Mammary epithelial cell (primary cell): Measurements from ENCODE around the gene SLC39A9.
"Not testable (repeated sequence)": the region's sequence is repeated elsewhere in the genome, so short reads cannot be mapped to it uniquely, and the experiment has no call there.

Source experiments
- CTCF ChIP-seq, 2 donors: IDR thresholded peaks in 1 of 2; conservative IDR thresholded peaks in 1 of 2; 2 replicates each; pipeline ENCODE4 v1.5.1; 2011 to 2012; ENCODE audit warnings: inconsistent platforms in 2 of 2, low read length in 2 of 2, mild to moderate bottlenecking in 2 of 2, control low read depth in 1 of 2, low read depth in 1 of 2; ENCODE audit not compliant: insufficient read depth in 1 of 2; ENCODE audit errors: extremely low read depth in 1 of 2
- EZH2 ChIP-seq: IDR thresholded peaks from 2 replicates; pipeline ENCODE4 v1.6.1; 2012; ENCODE audit warnings: low read length, inconsistent platforms, borderline replicate concordance

DNA sequence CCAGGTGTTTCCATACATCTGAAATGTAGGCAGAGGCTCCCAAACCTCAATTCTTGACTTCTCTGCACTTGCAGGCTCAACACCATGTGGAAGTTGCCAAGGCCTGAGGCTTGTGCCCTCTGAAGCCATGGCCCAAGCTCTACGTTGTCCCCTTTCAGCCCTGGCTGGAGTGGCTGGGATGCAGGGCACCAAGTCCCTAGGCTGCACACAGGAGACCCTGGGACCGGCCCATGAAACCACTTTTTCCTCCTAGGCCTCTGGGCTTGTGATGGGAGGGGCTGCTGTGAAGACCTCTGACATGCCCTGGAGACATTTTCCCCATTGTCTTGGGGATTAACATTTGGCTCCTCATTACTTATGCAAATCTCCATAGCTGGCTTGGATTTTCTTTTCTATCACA lies 79.6 kb downstream of the SLC39A9 start:
- not testable (repeated sequence) for TF ChIP-seq CTCF (conservative IDR thresholded peaks at IDR 0.05 in 1 of 2, IDR thresholded peaks at IDR 0.05 in 1 of 2; ENCODE audit: extremely low read depth in 1 of 2, insufficient read depth in 1 of 2, low read depth in 1 of 2, low read length in 2 of 2); EZH2
